Neural progenitor cell (in vitro differentiated cells): ENCODE data around the gene HRC. TPM values are rescaled to one million over a fixed set of nuclear protein-coding genes. Genes with fewer than 3 reads are reported as not detected.

Experiments used
- DNase-seq: peaks from one replicate; pipeline ENCODE4 v3.0.0-alpha.2; 2016; ENCODE audit warnings: low spot score
- H2AFZ ChIP-seq: fragments of 200-600 bp; sonication (generic); replicated peaks from 2 replicates; pipeline ENCODE4 v1.6.1; 2016; ENCODE audit warnings: antibody characterized with exemption
- H3F3A ChIP-seq: fragments of 200-600 bp; sonication (generic); 2 replicates; pipeline ENCODE4 v1.6.1; 2016; ENCODE audit warnings: antibody characterized with exemption, low read depth
- H3K27ac ChIP-seq: fragments of 200-600 bp; sonication (generic); 2 replicates; pipeline ENCODE4 v1.5.1; 2016; ENCODE audit warnings: mild to moderate bottlenecking
- H3K27me3 ChIP-seq: fragments of 200-600 bp; sonication (generic); 2 replicates; pipeline ENCODE4 v1.6.1; 2016; ENCODE audit warnings: mild to moderate bottlenecking, moderate library complexity
- H3K36me3 ChIP-seq: fragments of 200-600 bp; sonication (generic); 2 replicates; pipeline ENCODE4 v1.5.1; 2016
- H3K4me1 ChIP-seq: fragments of 200-600 bp; sonication (generic); 2 replicates; pipeline ENCODE4 v1.6.1; 2016; ENCODE audit warnings: mixed run types
- H3K4me2 ChIP-seq: fragments of 200-600 bp; sonication (generic); 2 replicates; pipeline ENCODE4 v1.6.1; 2016
- H3K4me3 ChIP-seq: fragments of 200-600 bp; sonication (generic); 2 replicates; pipeline ENCODE4 v1.5.1; 2016
- H3K79me2 ChIP-seq: fragments of 200-600 bp; sonication (generic); 2 replicates; pipeline ENCODE4 v1.6.1; 2016; ENCODE audit warnings: low read depth
- H3K9ac ChIP-seq: fragments of 200-600 bp; sonication (generic); 2 replicates; pipeline ENCODE4 v1.6.1; 2016
- H3K9me3 ChIP-seq: fragments of 200-600 bp; sonication (generic); 2 replicates; pipeline ENCODE4 v1.5.1; 2016; ENCODE audit warnings: low read depth
- H4K20me1 ChIP-seq: fragments of 200-600 bp; sonication (generic); 2 replicates; pipeline ENCODE4 v1.6.1; 2016; ENCODE audit warnings: low read depth
- H3K27ac Mint-ChIP-seq: 3 replicates; pipeline ENCODE4 v1.8.0; 2021; ENCODE audit warnings: mixed read lengths
- H3K27me3 Mint-ChIP-seq: 2 replicates; pipeline ENCODE4 v1.8.0; 2022; ENCODE audit warnings: low read depth, mild to moderate bottlenecking, inconsistent platforms, moderate library complexity, mixed read lengths; ENCODE audit not compliant: insufficient read depth
- H3K36me3 Mint-ChIP-seq: 3 replicates; pipeline ENCODE4 v1.8.0; 2021; ENCODE audit warnings: mixed read lengths
- H3K4me1 Mint-ChIP-seq: 3 replicates; pipeline ENCODE4 v1.8.0; 2021; ENCODE audit warnings: mixed read lengths
- H3K4me3 Mint-ChIP-seq: 3 replicates; pipeline ENCODE4 v1.8.0; 2021; ENCODE audit warnings: mild to moderate bottlenecking, moderate library complexity, mixed read lengths
- H3K9me3 Mint-ChIP-seq: 3 replicates; pipeline ENCODE4 v1.8.0; 2020; ENCODE audit warnings: mixed read lengths
- EZH2 ChIP-seq: fragments of 200-600 bp; sonication (generic); IDR thresholded peaks from 2 replicates; pipeline ENCODE4 v1.6.1; 2017; ENCODE audit warnings: antibody characterized with exemption, mild to moderate bottlenecking, moderate library complexity
- EZH2phosphoT487 ChIP-seq: fragments of 200-600 bp; sonication (generic); IDR thresholded peaks from 2 replicates; pipeline ENCODE4 v1.6.1; 2017; ENCODE audit warnings: antibody characterized with exemption
- total RNA-seq: library from RNA; depleted of rRNA; stranded (reverse); fragments of >200 nt; gene quantifications from 2 replicates; pipeline ENCODE4 v1.2.3, GENCODE V29; 2015; ENCODE audit warnings: low replicate concordance
- TF ChIP-seq, protein P1 (sequence below): fragments of 200-600 bp; sonication (generic); IDR thresholded peaks from 2 replicates; pipeline ENCODE4 v1.5.1; 2017; ENCODE audit warnings: antibody characterized with exemption, mild to moderate bottlenecking

The HRC gene
- total RNA-seq, 1 donor from 2014 or later: not detected

DNA sequence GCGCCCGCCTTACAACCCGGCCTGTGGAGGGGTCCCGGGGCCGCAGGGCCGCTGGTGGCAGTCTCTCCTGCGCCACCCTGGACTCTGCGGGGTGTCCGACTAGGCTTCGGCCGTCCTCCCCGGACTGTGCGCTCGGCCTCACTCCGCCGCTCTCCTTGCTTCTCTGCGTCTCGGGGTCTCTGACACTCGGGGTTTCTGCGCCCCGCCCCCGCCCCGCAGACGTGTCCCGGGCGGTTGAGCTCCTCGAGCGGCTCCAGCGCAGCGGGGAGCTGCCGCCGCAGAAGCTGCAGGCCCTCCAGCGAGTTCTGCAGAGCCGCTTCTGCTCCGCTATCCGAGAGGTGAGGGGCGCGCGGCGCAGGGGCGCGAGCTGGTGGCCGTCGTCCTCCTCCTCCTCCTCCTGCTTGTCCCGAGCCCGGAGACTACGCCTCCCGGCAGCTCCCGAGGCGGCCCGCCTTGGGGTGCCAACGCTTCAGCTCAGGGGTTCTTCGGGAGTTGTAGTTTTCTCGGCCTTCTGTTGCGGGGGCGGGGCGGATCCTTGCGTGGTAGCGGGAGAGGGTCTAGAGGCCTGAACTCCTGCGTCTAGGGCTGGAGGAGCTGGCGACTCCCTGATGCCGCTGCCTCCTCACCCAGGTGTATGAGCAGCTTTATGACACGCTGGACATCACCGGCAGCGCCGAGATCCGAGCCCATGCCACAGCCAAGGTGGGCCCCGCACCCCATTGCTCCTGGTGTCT is 40.4 kb downstream of the HRC start:
- H3K27ac Mint-ChIP-seq: no peak overlapping the region
- Histone ChIP-seq H3F3A (peaks cover 34% of the 10 kb centered on the region), H3K79me2 (no peaks in the 10 kb centered on the region), H3K27me3 (peaks cover 14% of the 10 kb centered on the region), H3K4me2 (peak overlapping the region; percentile 99), H2AFZ (peak overlapping the region; percentile 97), H3K9me3 (no peaks in the 10 kb centered on the region), H3K4me1 (peaks cover 4% of the 10 kb centered on the region), H3K36me3 (no peaks in the 10 kb centered on the region), H3K4me3 (peak overlapping the region; percentile 96), H4K20me1 (peaks cover 37% of the 10 kb centered on the region), H3K9ac (peak overlapping the region; percentile 33), H3K27ac (no peak overlapping the region)
- H3K9me3 Mint-ChIP-seq: no peaks in the 10 kb centered on the region
- H3K27me3 Mint-ChIP-seq: peaks cover 9% of the 10 kb centered on the region
- peak; percentile 93 for DNase-seq
- peak overlapping the region; percentile 82 for H3K4me3 Mint-ChIP-seq
- TF ChIP-seq EZH2 (peak; percentile 36), EZH2phosphoT487 (no peak)
- TF ChIP-seq, protein P1, sequence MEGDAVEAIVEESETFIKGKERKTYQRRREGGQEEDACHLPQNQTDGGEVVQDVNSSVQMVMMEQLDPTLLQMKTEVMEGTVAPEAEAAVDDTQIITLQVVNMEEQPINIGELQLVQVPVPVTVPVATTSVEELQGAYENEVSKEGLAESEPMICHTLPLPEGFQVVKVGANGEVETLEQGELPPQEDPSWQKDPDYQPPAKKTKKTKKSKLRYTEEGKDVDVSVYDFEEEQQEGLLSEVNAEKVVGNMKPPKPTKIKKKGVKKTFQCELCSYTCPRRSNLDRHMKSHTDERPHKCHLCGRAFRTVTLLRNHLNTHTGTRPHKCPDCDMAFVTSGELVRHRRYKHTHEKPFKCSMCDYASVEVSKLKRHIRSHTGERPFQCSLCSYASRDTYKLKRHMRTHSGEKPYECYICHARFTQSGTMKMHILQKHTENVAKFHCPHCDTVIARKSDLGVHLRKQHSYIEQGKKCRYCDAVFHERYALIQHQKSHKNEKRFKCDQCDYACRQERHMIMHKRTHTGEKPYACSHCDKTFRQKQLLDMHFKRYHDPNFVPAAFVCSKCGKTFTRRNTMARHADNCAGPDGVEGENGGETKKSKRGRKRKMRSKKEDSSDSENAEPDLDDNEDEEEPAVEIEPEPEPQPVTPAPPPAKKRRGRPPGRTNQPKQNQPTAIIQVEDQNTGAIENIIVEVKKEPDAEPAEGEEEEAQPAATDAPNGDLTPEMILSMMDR: no peak
- H3K36me3 Mint-ChIP-seq: peaks cover 6% of the 10 kb centered on the region
- H3K4me1 Mint-ChIP-seq: peaks cover 27% of the 10 kb centered on the region

DNA sequence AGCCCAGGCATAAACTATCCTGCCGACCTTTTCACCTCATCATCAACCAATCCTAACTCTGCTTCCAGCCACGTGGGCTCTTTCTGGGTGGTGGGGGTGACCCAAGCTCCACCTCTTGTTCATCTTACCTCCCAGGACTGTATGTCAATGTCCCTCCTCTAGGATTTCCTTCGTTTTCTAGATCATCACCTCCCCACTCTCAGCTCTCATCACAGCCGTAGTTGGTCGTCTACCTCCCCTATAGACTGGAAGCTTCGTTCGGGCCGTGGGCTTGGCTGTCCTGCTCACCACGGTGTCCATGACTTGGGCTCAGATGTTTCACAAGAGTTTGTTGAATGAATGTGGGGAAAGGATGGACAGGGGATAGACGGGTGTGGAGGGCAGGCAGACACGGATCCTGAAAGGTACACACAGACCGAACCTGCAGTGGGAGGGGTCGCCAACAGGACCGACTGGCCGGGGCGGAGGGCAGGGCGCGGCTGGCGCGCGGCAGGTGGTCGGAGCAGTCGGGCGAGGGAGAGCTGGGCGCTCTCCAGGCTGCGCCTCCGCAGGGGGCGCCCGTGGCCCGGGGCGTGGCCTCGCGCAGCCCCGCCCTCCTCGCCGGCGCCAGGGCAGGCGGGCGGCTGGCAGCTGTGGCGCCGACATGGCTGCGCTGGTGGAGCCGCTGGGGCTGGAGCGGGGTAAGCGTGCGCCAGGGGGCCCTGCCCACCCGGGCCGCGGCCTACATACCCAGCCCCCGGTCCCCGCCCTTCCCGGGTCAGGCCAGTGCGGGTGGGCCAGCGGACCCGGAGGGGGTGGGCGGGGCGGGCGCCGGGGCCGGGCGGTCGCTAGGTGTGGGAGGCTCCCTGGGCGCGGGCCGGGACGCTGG is 41.2 kb downstream of the HRC start, which contains the start of gene LIN7B:
Gene LIN7B, plus strand, starts transcription at position 609 of the 868 bp plus-strand sequence. Its CDS starts 35 bp downstream, at position 644.
- Histone ChIP-seq H3K27ac (no peak within 1 kb of the TSS), H3K36me3 (no peaks in the 10 kb centered on the region), H3K79me2 (no peaks in the 10 kb centered on the region), H3F3A (peaks cover 40% of the 10 kb centered on the region), H2AFZ (peak within 1 kb of the TSS; percentile 97), H4K20me1 (peaks cover 37% of the 10 kb centered on the region), H3K4me1 (peaks cover 4% of the 10 kb centered on the region), H3K9ac (peak within 1 kb of the TSS; percentile 33), H3K27me3 (peaks cover 8% of the 10 kb centered on the region), H3K4me2 (peak within 1 kb of the TSS; percentile 99), H3K4me3 (peak within 1 kb of the TSS; percentile 96), H3K9me3 (no peaks in the 10 kb centered on the region)
- H3K36me3 Mint-ChIP-seq: peaks cover 10% of the 10 kb centered on the region
- peaks cover 7% of the 10 kb centered on the region for H3K27me3 Mint-ChIP-seq
- H3K4me3 Mint-ChIP-seq: peak within 1 kb of the TSS; percentile 90
- peak; percentile 84 for DNase-seq
- TF ChIP-seq EZH2 (no peak), EZH2phosphoT487 (no peak)
- TF ChIP-seq, protein P1: peak; percentile 40
- no peak within 1 kb of the TSS for H3K27ac Mint-ChIP-seq
- peaks cover 27% of the 10 kb centered on the region for H3K4me1 Mint-ChIP-seq
- no peaks in the 10 kb centered on the region for H3K9me3 Mint-ChIP-seq

DNA sequence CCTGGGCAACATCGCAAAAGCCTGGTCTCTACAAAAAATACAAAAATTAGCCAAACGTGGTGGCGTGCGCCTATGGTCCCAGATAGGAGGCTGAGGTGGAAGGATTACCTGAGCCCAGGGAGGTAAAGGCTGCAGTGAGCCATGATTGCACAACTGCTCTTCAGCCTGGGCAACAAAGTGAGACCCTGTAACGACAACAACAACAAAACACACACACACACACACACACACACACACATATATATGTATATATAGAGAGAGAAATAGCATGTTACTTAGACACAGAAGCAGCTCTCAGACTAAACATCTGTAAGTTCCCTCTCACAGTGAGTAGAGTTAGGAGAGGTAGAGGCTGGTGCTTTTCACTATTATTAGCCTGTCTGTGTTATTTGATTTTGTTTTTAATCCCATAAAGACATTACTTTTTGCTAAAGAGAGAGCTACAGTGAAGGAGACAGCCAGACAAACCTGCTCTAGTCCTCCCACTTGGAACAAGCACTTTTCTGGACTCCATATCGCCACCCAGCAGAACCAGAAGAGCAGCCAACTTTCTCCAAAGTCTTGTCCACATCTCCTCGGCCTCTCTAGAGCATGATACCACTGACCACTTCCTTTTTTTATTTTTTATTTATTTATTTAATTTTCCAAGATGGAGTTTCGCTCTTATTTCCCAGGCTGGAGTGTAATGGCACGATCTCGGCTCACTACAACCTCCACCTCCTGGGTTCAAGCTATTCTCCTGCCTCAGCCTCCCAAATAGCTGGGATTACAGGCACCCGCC is 43.8 kb downstream of the HRC start:
- Mint-ChIP-seq H3K9me3 (no peaks in the 10 kb centered on the region), H3K4me3 (no peak overlapping the region), H3K27ac (no peak overlapping the region), H3K4me1 (peaks cover 14% of the 10 kb centered on the region), H3K27me3 (peaks cover 10% of the 10 kb centered on the region), H3K36me3 (peaks cover 24% of the 10 kb centered on the region)
- H3K4me1 ChIP-seq: peaks cover 4% of the 10 kb centered on the region
- H3K9me3 ChIP-seq: no peaks in the 10 kb centered on the region
- H3K9ac ChIP-seq: no peak overlapping the region
- H3K79me2 ChIP-seq: peaks cover 8% of the 10 kb centered on the region
- H3F3A ChIP-seq: peaks cover 53% of the 10 kb centered on the region
- no peak overlapping the region for H3K4me3 ChIP-seq
- H3K4me2 ChIP-seq: no peak overlapping the region
- TF ChIP-seq EZH2: no peak
- TF ChIP-seq, protein P1: no peak
- no peak for TF ChIP-seq EZH2phosphoT487
- H3K27me3 ChIP-seq: peaks cover 8% of the 10 kb centered on the region
- no peak for DNase-seq
- peaks cover 50% of the 10 kb centered on the region for H4K20me1 ChIP-seq
- no peak overlapping the region for H3K27ac ChIP-seq
- H2AFZ ChIP-seq: no peak overlapping the region
- no peaks in the 10 kb centered on the region for H3K36me3 ChIP-seq
